NCI-H2029 (cell line): ENCODE measurements around the gene GPR35.
A peak's percentile ranks its signal among the peaks of the same experiment; 100 is the strongest.

ENCODE experiments used
- DNase-seq: peaks from one replicate; lab custom pipeline; 2025; lab: John Stamatoyannopoulos, UW

Gene GPR35

GRCh38 chr2:240589375-240589774 lies 35.9 kb upstream of the GPR35 start:
- no peak for DNase-seq

GRCh38 chr2:240589850-240590525 lies 35.3 kb upstream of the GPR35 start:
- DNase-seq = no peak

- no peak for DNase-seq
Measured at GRCh38 chr2:240590681-240591111, 34.6 kb upstream of the GPR35 start.

GRCh38 chr2:240591226-240591625 lies 34.1 kb upstream of the GPR35 start:
- no peak for DNase-seq

GRCh38 chr2:240591784-240592183 lies 33.5 kb upstream of the GPR35 start:
- no peak for DNase-seq

GRCh38 chr2:240593026-240593702 lies 32.1 kb upstream of the GPR35 start:
- no peak for DNase-seq

- no peak for DNase-seq
Measured at GRCh38 chr2:240593703-240594451, 31.4 kb upstream of the GPR35 start.

GRCh38 chr2:240594511-240595380 lies 30.5 kb upstream of the GPR35 start:
- no peak for DNase-seq

- no peak for DNase-seq
Measured at GRCh38 chr2:240595381-240596079, 29.8 kb upstream of the GPR35 start.

GRCh38 chr2:240596080-240596460 lies 29.2 kb upstream of the GPR35 start:
- DNase-seq = no peak

- DNase-seq = peak; percentile 19
Measured at GRCh38 chr2:240596491-240596931, 28.8 kb upstream of the GPR35 start.

GRCh38 chr2:240597054-240597418 lies 28.2 kb upstream of the GPR35 start:
- DNase-seq = no peak

GRCh38 chr2:240597419-240598181 lies 27.7 kb upstream of the GPR35 start:
- DNase-seq = no peak

- no peak for DNase-seq
Measured at GRCh38 chr2:240598311-240598911, 26.9 kb upstream of the GPR35 start.

- DNase-seq = no peak
Measured at GRCh38 chr2:240599141-240599583, 26.1 kb upstream of the GPR35 start.

- no peak for DNase-seq
Measured at GRCh38 chr2:240600451-240600961, 24.8 kb upstream of the GPR35 start.

GRCh38 chr2:240601061-240601830 lies 24.0 kb upstream of the GPR35 start:
- DNase-seq = no peak

GRCh38 chr2:240601831-240602160 lies 23.5 kb upstream of the GPR35 start:
- no peak for DNase-seq
